HepG2 (cell line): ENCODE results near the gene TSSK2. TPM values are rescaled to one million over a fixed set of nuclear protein-coding genes. Genes with fewer than 3 reads are reported as not detected.

ENCODE experiments used
- ATAC-seq: fragments of 200-7000 bp; cut with Tn5 transposase; 3 replicates; pipeline ENCODE4 v1.9.1; 2020; ENCODE audit warnings: mild to moderate bottlenecking, moderate library complexity
- BruUV-seq: library from RNA; stranded (reverse); fragments of 400-500 nt; replicated peaks from 2 replicates; lab custom pipeline; 2021; lab: Mats Ljungman, UMichigan
- CTCF ChIA-PET: fragments of 300-600 bp; formaldehyde crosslinking; extraction: SDS; loops from one replicate; lab custom pipeline; 2021; ENCODE audit warnings: low total read pairs, inconsistent platforms, low intra/inter-chr PET ratio; lab: Yijun Ruan, JAX
- POLR2A ChIA-PET: fragments of 350-600 bp; sonication (Branson Sonifier 250); formaldehyde crosslinking; loops from one replicate; lab custom pipeline; 2020; ENCODE audit warnings: antibody characterized with exemption, inconsistent platforms; lab: Yijun Ruan, JAX
- DNase-seq: peaks from one replicate; pipeline ENCODE4 v3.0.0-alpha.2; 2015; ENCODE audit warnings: low spot score
- FAIRE-seq: peaks from 3 replicates; lab custom pipeline; 2011; peaks lifted over from hg19 to GRCh38; lab: Jason Lieb, UNC
- H2AFZ ChIP-seq: one replicate; pipeline ENCODE4 v1.6.1; 2011; ENCODE audit warnings: low read length, inconsistent platforms
- H3K27ac ChIP-seq: fragments of 300-600 bp; 3 replicates; pipeline ENCODE4 v1.8.0; 2011; ENCODE audit warnings: mixed run types, mild to moderate bottlenecking, mixed read lengths, low read length, inconsistent platforms; ENCODE audit not compliant: insufficient read depth; ENCODE audit errors: extremely low read length
- H3K27me3 ChIP-seq, 2 experiments: fragments of 200-600 bp in 1 of 2; 2 replicates in 1 of 2; 3 replicates in 1 of 2; pipeline versions ENCODE4 v1.6.0 to v1.8.0; 2011; ENCODE audit warnings: low read length in 2 of 2, mild to moderate bottlenecking in 2 of 2, moderate library complexity in 2 of 2, inconsistent platforms in 1 of 2; ENCODE audit not compliant: insufficient read depth in 2 of 2, control insufficient read depth in 1 of 2
- H3K36me3 ChIP-seq, 2 experiments: fragments of 200-600 bp in 1 of 2; replicated peaks in 1 of 2; 2 replicates in 1 of 2; 3 replicates in 1 of 2; pipeline versions ENCODE4 v1.5.1 to v1.8.0; 2011; ENCODE audit warnings: low read length in 2 of 2, inconsistent platforms in 1 of 2; ENCODE audit not compliant: insufficient read depth in 2 of 2, control insufficient read depth in 1 of 2
- H3K4me1 ChIP-seq: 2 replicates; pipeline ENCODE4 v1.5.1; 2012; ENCODE audit warnings: low read length, inconsistent platforms; ENCODE audit not compliant: insufficient read depth
- H3K4me2 ChIP-seq: 2 replicates; pipeline ENCODE4 v1.6.0; 2011; ENCODE audit warnings: low read depth, low read length, inconsistent platforms
- H3K4me3 ChIP-seq, 3 experiments: fragments of 200-600 bp in 1 of 3; sonication (generic), shearing (Covaris generic) in 1 of 3; replicated peaks in 1 of 3; 2 replicates each; pipeline ENCODE4 v1.5.1; 2011 to 2016; ENCODE audit warnings: low read length in 3 of 3, inconsistent platforms in 2 of 3, low read depth in 2 of 3, mild to moderate bottlenecking in 2 of 3, control low read depth in 1 of 3, mixed read lengths in 1 of 3; ENCODE audit not compliant: insufficient read depth in 1 of 3
- H3K79me2 ChIP-seq: one replicate; pipeline ENCODE4 v1.6.1; 2011; ENCODE audit warnings: low read length, inconsistent platforms; ENCODE audit not compliant: insufficient read depth
- H3K9ac ChIP-seq: 2 replicates; pipeline ENCODE4 v1.6.0; 2011; ENCODE audit warnings: mild to moderate bottlenecking, low read depth, low read length, inconsistent platforms; ENCODE audit not compliant: insufficient read depth
- H3K9me3 ChIP-seq: 2 replicates; pipeline ENCODE4 v1.5.1; 2012; ENCODE audit warnings: mild to moderate bottlenecking, low read length
- H4K20me1 ChIP-seq: 2 replicates; pipeline ENCODE4 v1.6.0; 2011; ENCODE audit warnings: inconsistent platforms, mild to moderate bottlenecking, low read length, moderate library complexity; ENCODE audit not compliant: insufficient read depth
- GMEB2 ChIP-seq: IDR thresholded peaks from 2 replicates; pipeline ENCODE4 v1.6.1; 2016; ENCODE audit warnings: missing biosample characterization, missing genetic modification reagents, low read depth
- HMG20B ChIP-seq: conservative IDR thresholded peaks from 2 replicates; pipeline ENCODE4 v1.6.1; 2016; ENCODE audit warnings: missing genetic modification reagents, missing compliant biosample characterization
- PLRG1 ChIP-seq: fragments of 450-650 bp; conservative IDR thresholded peaks from 2 replicates; pipeline ENCODE4 v1.6.1; 2016
- POGZ ChIP-seq: sonication (generic); formaldehyde crosslinking; IDR thresholded peaks from 2 replicates; pipeline ENCODE4 v1.4.0; 2020; ENCODE audit warnings: mild to moderate bottlenecking, missing genetic modification reagents
- ZFX ChIP-seq: sonication (generic); formaldehyde crosslinking; IDR thresholded peaks from 2 replicates; pipeline ENCODE4 v1.4.0; 2020; ENCODE audit warnings: mild to moderate bottlenecking, low read depth, missing genetic modification reagents, moderate library complexity
- ZNF609 ChIP-seq: sonication (generic); formaldehyde crosslinking; IDR thresholded peaks from 2 replicates; pipeline ENCODE4 v1.4.0; 2020; ENCODE audit warnings: mild to moderate bottlenecking, missing genetic modification reagents, borderline replicate concordance
- ZNF883 ChIP-seq: sonication (generic); formaldehyde crosslinking; IDR thresholded peaks from 2 replicates; pipeline ENCODE4 v1.5.1; 2020; ENCODE audit warnings: mild to moderate bottlenecking, missing genetic modification reagents; ENCODE audit errors: not compliant biosample characterization
- WGBS: methylation state at CpG from one replicate; pipeline ENCODE4 v1.1.6; 2017; ENCODE audit warnings: low lambda C conversion rate; 5-methylcytosine and 5-hydroxymethylcytosine counted together
- in situ Hi-C: cut with HindIII; loops from 2 replicates; pipeline ENCODE4 v1.10.0; 2017; ENCODE audit warnings: low pct_unique_long_range_greater_than_20kb; ENCODE audit not compliant: extremely low pct_ligation_motif_present
- intact Hi-C: fragments of 100-400 bp; cut with micrococcal nuclease; formaldehyde crosslinking; loops from one replicate; pipeline ENCODE4 v1.10.0; 2022; ENCODE audit not compliant: unreplicated experiment
- polyA plus RNA-seq, 8 experiments: library from polyadenylated mRNA; depleted of rRNA in 3 of 8; stranded (reverse) in 7 of 8; unstranded in 1 of 8; fragments of >200 nt; fragmentation: Illumina TruSeq in 4 of 8; extraction: Trizol in 4 of 8; gene quantifications; 2 replicates each; pipeline versions ENCODE4 v1.2.1 to v1.2.3, GENCODE V29; 2011 to 2016; ENCODE audit warnings: low read depth in 4 of 8, missing spikeins in 1 of 8, mixed read lengths in 1 of 8; ENCODE audit not compliant: insufficient read depth in 1 of 8
- total RNA-seq, 5 experiments: library from RNA; depleted of rRNA; stranded (reverse); fragments of >200 nt; fragmentation: Illumina TruSeq; extraction: Trizol; gene quantifications; 2 replicates each; pipeline ENCODE4 v1.2.3, GENCODE V29; 2016; ENCODE audit warnings: low read depth in 1 of 5
- TF ChIP-seq, protein P1 (sequence below): sonication (generic); formaldehyde crosslinking; IDR thresholded peaks from 2 replicates; pipeline ENCODE4 v1.5.1; 2020; ENCODE audit warnings: missing genetic modification reagents, mild to moderate bottlenecking, borderline replicate concordance
- TF ChIP-seq, protein P2 (sequence below): sonication (generic); formaldehyde crosslinking; IDR thresholded peaks from 2 replicates; pipeline ENCODE4 v1.5.1; 2020; ENCODE audit warnings: mild to moderate bottlenecking, missing genetic modification reagents, moderate library complexity

TSSK2 gene
- total and polyA plus RNA-seq, 2 of the 13 experiments (the other 11 are each of a cell fraction or from before 2014, with no cell fraction given): not detected

DNA sequence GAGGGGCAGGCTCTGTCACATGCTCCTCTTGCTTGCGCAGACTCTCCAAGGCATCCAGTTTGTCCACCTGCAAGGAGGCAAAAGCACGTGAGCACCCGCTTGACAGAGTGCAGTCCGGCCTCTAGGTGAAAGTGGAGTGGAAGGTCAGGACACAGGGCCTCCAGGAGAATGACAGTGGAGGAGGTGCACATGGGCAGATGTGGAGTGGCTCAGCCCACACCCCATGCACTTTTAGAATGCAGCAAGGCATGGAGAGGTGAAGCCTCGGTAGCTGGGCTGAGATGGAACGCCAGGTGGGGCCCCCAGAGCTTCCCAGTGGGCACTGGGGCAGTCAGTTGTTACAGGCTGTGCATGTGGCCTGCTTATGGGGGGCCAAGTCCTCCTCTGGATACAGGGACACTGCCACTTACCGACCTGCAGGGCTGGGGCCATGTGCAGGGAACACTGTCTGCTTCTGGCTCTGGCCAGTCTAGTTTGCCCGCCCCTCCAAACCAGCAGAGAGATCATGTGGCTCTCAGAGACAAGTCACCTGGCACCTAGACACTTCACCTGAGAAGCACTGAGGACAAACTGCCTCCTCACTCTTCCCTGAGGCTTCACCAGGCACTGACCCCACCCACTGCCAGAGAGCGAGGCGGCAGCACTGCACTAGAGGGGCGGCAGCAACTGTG is 49.8 kb downstream of the TSSK2 start:
- ChIA-PET POLR2A (interaction anchor here (1.8 kb wide), 1 partner anchor 111 kb away, joined by 4 read pairs; the partner anchor contains the start of gene CLTCL1), CTCF (no interaction called here)
- FAIRE-seq (no peak), ATAC-seq (no peak), DNase-seq (no peak)
- 61% methylated on average over 7 of the region's 11 CpGs for WGBS
- Histone ChIP-seq H3K36me3 (peaks cover 3 to 12% of the 10 kb centered on the region in 2 experiments; a peak in 3 of 5 replicates), H3K9me3 (no peaks in the 10 kb centered on the region), H3K4me1 (peaks cover 44% of the 10 kb centered on the region), H2AFZ (no peak overlapping the region), H3K79me2 (peaks cover 13% of the 10 kb centered on the region), H3K27me3 (no peaks in the 10 kb centered on the region), H3K4me2 (no peak overlapping the region), H3K9ac (no peak overlapping the region), H3K27ac (no peak overlapping the region), H3K4me3 (no peak overlapping the region; a peak in 1 of 6 replicates), H4K20me1 (peaks cover 6% of the 10 kb centered on the region; the same call in 1 of the 2 replicates)
- intact Hi-C loops: no loop called here
- in situ Hi-C loops: loop anchor here (5.0 kb wide), 1 partner anchor 111 kb away; the partner anchor contains the start of gene CLTCL1
- no TSS peak for BruUV-seq
- TF ChIP-seq POGZ (CRISPR knock-in tag): no peak
- no peak for TF ChIP-seq GMEB2 (CRISPR knock-in tag)
- TF ChIP-seq ZFX (CRISPR knock-in tag): 0 out of 2 replicates have a peak, but pooled peaks have one; percentile 26
- no peak for TF ChIP-seq HMG20B (CRISPR knock-in tag)
- TF ChIP-seq ZNF883 (CRISPR knock-in tag): peak; percentile 42
- TF ChIP-seq, protein P1, sequence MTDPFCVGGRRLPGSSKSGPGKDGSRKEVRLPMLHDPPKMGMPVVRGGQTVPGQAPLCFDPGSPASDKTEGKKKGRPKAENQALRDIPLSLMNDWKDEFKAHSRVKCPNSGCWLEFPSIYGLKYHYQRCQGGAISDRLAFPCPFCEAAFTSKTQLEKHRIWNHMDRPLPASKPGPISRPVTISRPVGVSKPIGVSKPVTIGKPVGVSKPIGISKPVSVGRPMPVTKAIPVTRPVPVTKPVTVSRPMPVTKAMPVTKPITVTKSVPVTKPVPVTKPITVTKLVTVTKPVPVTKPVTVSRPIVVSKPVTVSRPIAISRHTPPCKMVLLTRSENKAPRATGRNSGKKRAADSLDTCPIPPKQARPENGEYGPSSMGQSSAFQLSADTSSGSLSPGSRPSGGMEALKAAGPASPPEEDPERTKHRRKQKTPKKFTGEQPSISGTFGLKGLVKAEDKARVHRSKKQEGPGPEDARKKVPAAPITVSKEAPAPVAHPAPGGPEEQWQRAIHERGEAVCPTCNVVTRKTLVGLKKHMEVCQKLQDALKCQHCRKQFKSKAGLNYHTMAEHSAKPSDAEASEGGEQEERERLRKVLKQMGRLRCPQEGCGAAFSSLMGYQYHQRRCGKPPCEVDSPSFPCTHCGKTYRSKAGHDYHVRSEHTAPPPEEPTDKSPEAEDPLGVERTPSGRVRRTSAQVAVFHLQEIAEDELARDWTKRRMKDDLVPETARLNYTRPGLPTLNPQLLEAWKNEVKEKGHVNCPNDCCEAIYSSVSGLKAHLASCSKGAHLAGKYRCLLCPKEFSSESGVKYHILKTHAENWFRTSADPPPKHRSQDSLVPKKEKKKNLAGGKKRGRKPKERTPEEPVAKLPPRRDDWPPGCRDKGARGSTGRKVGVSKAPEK (CRISPR knock-in tag): no peak
- no peak for TF ChIP-seq PLRG1
- TF ChIP-seq, protein P2, sequence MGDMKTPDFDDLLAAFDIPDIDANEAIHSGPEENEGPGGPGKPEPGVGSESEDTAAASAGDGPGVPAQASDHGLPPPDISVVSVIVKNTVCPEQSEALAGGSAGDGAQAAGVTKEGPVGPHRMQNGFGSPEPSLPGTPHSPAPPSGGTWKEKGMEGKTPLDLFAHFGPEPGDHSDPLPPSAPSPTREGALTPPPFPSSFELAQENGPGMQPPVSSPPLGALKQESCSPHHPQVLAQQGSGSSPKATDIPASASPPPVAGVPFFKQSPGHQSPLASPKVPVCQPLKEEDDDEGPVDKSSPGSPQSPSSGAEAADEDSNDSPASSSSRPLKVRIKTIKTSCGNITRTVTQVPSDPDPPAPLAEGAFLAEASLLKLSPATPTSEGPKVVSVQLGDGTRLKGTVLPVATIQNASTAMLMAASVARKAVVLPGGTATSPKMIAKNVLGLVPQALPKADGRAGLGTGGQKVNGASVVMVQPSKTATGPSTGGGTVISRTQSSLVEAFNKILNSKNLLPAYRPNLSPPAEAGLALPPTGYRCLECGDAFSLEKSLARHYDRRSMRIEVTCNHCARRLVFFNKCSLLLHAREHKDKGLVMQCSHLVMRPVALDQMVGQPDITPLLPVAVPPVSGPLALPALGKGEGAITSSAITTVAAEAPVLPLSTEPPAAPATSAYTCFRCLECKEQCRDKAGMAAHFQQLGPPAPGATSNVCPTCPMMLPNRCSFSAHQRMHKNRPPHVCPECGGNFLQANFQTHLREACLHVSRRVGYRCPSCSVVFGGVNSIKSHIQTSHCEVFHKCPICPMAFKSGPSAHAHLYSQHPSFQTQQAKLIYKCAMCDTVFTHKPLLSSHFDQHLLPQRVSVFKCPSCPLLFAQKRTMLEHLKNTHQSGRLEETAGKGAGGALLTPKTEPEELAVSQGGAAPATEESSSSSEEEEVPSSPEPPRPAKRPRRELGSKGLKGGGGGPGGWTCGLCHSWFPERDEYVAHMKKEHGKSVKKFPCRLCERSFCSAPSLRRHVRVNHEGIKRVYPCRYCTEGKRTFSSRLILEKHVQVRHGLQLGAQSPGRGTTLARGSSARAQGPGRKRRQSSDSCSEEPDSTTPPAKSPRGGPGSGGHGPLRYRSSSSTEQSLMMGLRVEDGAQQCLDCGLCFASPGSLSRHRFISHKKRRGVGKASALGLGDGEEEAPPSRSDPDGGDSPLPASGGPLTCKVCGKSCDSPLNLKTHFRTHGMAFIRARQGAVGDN: peak; percentile 52
- no peak for TF ChIP-seq ZNF609 (CRISPR knock-in tag)
